Muscle of back (tissue), 11 donors: ENCODE results near the gene NAT10. TPM values are rescaled to one million over a fixed set of nuclear protein-coding genes. Genes with fewer than 3 reads are reported as not detected.

Experiments
- DNase-seq, 3 donors: peaks; one replicate each; pipeline versions ENCODE4 v3.0.0 to v3.0.0-alpha.2; 2013
- polyA plus RNA-seq, 10 donors: library from polyadenylated mRNA; unstranded; fragments of 120-200 nt; gene quantifications; one replicate each; pipeline ENCODE4 v1.2.1, GENCODE V29; 2013; ENCODE audit not compliant: insufficient read length in 10 of 10

Gene NAT10
- polyA plus RNA-seq, 10 donors = 28.2 to 38.8 (median 31.6) TPM

DNA sequence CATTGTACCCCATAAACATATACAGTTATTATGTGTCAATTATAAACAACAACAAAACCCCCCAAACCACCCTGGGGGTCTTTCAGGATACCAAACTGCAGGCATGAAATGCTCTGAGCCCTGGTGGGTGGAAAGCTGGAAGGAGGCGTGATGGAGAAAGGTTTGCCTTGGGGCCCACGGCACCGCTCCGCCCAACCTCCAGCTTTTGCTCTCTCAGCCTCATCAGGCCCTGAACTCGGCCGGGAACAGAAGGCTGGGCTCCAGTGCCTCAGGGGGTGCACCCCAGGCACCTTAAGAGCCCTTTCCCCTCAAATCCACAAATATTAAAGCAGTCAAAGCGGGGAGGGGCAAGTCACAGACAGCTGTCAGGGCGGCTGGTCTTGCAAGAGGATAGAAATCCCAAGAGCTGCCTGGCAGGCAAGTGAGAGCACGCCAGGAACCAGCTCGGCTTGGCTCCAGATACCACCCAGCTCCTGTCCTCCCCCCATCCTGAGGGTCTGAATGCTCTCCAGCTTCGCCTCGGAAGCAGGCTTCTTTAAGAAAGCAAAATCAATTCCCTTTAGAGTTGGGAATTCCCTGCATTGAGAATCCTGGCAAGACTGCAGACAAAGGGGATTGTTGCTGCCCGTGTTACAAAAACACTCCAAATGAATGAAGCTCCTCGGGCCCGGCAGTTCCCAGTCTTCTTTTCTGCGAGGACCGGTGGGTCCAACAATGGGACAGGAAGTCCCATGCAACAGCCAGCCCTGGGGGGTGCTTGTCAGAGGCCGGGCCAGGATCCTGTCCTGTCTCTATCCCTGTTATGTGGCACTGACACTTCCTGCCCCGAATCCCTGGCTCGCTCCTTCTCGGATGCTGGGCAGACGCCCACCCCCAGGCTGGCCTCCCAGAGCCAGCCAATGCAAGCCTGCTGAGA lies 80.8 kb downstream of the NAT10 start:
- peak in 1 of 3 donors; percentile 39 for DNase-seq

DNA sequence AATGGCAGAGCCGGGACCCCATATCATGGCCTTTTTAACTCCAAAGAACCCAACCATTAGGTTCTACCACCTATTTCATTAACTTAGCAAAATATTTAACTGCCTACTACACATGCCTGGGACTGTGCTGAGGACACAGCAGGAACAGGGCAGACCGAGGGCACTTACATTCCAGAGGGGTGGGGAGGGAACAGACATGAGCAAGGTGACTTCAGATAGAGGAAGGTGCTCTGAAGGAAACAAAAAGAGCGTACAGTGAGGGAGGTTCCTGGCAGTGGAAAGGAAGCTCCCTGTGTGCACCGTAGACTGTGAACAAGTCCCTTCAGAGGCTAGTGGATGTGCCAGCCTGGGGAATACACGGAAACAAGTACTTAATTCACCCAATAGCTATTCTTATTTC lies 82.8 kb downstream of the NAT10 start:
- no peak for DNase-seq

GRCh38 chr11:34189191-34189590 lies 83.8 kb downstream of the NAT10 start:
- no peak for DNase-seq

DNA sequence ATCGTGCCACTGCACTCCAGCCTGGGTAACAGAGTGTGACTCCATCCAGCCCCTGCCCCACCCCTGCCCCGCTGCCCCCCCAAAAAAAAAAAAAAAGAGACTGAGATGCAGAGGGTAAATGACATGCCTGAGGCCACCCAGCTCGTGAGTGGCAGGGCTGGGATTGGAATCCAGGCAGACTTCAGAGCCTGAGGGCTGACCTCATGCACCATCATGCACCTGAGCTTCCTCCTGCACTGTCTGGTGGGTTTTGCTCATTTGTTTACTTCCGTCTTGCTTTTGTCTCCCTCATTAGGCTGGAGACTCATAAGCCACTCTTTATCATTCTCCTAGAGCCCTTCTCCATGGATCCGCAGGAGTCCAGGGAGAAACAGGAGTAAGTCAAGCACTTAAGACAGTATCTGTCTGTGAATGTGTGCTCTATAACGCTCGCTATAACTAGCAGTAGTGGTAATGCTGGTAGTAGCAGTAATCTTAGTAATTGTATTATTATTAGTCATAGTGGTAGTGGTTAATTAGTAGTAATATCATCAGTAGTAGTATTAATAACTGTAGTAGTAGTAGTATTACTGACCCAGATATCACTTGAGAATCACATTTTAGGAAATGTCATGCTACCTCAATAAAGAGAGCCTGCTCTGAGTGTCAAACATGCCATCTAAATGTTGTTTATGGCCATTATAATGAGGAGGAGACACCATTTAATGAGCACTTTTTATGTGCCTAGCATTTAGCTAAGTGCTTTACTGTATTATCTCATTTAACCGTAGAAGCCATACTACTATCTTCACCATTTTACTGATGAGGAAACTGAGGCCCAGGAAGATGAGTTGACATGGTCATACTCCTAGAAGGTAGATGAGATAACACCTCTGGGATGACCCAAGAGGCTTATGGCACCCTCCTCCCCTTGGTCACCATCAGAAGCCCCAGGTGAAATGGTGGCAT lies 85.0 kb downstream of the NAT10 start:
- no peak for DNase-seq

DNA sequence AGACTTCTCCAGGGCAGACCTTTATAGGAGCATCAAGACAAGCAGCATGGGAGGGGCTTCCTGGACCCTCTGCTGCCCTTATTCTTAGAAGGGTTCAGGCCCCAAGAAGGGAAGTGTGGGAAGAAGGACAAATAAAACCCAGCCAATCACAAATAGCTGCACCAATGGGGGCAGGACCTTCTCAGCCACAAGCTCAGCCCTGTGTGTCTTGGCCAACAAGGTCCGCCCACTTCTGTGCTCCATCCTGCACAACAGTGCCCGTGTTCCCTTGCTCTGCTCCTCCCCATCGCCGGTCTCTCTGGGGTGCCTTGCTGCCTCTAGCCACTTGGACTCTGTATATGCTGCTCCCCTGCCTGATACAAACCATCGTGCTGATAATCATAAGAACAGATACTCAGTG lies 86.1 kb downstream of the NAT10 start:
- no peak for DNase-seq

DNA sequence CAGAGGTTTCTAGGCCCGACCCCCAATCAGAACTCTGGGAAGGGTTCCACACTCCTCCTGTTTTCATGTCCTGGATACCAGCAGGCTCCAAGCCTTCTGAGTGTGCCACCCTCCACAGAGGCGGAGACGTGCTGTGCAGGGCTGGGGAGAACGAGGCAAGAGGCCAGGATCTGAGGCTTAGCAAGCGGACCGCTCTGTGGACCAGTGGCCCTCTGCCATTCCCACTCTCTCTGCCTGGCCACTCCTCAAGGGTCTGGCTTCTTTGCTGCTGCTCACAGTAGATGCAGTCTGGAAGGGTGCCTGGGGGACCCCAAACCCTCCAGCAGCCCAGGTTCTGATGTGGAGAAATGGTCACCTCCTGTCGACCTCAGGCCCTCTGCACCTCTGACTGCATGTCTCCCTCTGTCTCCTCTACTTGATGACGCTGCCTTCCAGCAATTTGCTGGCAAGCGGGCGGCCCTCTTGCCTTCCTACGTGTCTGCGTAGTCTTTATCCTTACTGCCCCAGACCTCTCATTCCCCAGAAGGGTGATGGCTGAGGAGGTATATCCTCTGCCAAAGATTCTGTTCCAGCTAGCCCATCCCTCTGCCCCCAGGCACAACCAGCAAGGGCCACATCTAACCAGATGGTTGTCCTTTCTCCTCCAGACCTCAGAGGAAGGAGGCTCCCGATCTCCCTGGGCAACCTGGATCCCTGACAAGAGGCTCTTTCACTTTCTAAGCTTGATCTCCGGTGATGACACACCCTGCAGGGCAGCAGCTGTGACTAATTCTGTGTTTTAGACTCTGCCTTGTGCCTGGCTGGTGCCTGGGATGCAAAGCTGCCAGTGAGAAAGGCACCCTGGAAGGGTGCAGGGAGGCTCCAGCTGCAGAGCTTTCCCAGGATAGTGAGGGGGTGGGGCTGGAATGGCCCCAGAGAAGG lies 87.3 kb downstream of the NAT10 start:
- DNase-seq = peak; percentile 65 to 76 (median 73)

- DNase-seq = peak in 1 of 3 donors; percentile 25
These were observed 89.3 kb downstream of the NAT10 start for GRCh38 chr11:34194576-34195335.

Other genes with a start within 250 kb of the NAT10 start
- gene LMO2, start 213.6 kb upstream of the NAT10 start, polyA plus RNA-seq = 10 to 100 TPM; 13.6 to 20.3 (median 17.8) TPM
- 100 to 1,000 TPM; 126 to 178 (median 157) TPM for gene CAPRIN1, start 53.9 kb upstream of the NAT10 start, polyA plus RNA-seq